HEK293 (cell line): ENCODE results near the gene PRR16.

Source experiments
- CTCF ChIA-PET: fragments of 350-600 bp; formaldehyde crosslinking; extraction: SDS; loops from one replicate; lab custom pipeline; 2021; ENCODE audit warnings: antibody characterized with exemption; lab: Yijun Ruan, JAX
- POLR2A ChIA-PET: fragments of 300-600 bp; formaldehyde crosslinking; extraction: SDS; loops from one replicate; lab custom pipeline; 2020; ENCODE audit warnings: antibody characterized with exemption, inconsistent platforms; lab: Yijun Ruan, JAX
- H3K27ac ChIP-seq: fragments of 200-500 bp; sonication (Bioruptor generic); 2 replicates; pipeline ENCODE4 v1.5.1; 2014; ENCODE audit warnings: low read depth, low read length, control low read depth, inconsistent platforms; ENCODE audit errors: extremely low read depth
- H3K36me3 ChIP-seq, 2 experiments: fragments of 200-500 bp in 1 of 2; sonication (Bioruptor generic) in 1 of 2; 1 replicate in 1 of 2; 2 replicates in 1 of 2; pipeline ENCODE4 v1.5.1; 2014 to 2017; ENCODE audit warnings: inconsistent platforms in 2 of 2, low read length in 2 of 2; ENCODE audit not compliant: control insufficient read depth in 2 of 2, insufficient read depth in 1 of 2
- H3K4me1 ChIP-seq: fragments of 200-500 bp; sonication (Bioruptor generic); 2 replicates; pipeline ENCODE4 v1.5.1; 2014; ENCODE audit warnings: mild to moderate bottlenecking, low read length, inconsistent platforms; ENCODE audit not compliant: control insufficient read depth, insufficient read depth
- H3K4me3 ChIP-seq: 2 replicates; pipeline ENCODE4 v1.5.1; 2011; ENCODE audit warnings: low read depth, mild to moderate bottlenecking, control low read depth, low read length, moderate library complexity
- H3K9me3 ChIP-seq: fragments of 200-500 bp; sonication (Bioruptor generic); 2 replicates; pipeline ENCODE4 v1.5.1; 2014; ENCODE audit warnings: low read depth, low read length, inconsistent platforms; ENCODE audit not compliant: control insufficient read depth, insufficient read depth
- TCF7L2 ChIP-seq: IDR thresholded peaks from 2 replicates; pipeline ENCODE4 v1.6.1; 2011; ENCODE audit warnings: low read depth, mild to moderate bottlenecking, inconsistent platforms, low read length, moderate library complexity, borderline replicate concordance
- ZBTB1 ChIP-seq: fragments of 450-650 bp; formaldehyde crosslinking; IDR thresholded peaks from 2 replicates; pipeline ENCODE4 v1.5.1; 2016; ENCODE audit warnings: missing biosample characterization, missing genetic modification characterization
- ZNF302 ChIP-seq: fragments of 450-650 bp; formaldehyde crosslinking; IDR thresholded peaks from 2 replicates; pipeline ENCODE4 v1.5.1; 2016; ENCODE audit warnings: missing biosample characterization, missing genetic modification characterization, low read depth
- ZNF341 ChIP-seq: fragments of 450-650 bp; formaldehyde crosslinking; IDR thresholded peaks from 2 replicates; pipeline ENCODE4; 2016; ENCODE audit warnings: low read depth, missing biosample characterization, missing genetic modification characterization
- ZNF544 ChIP-seq: fragments of 450-650 bp; formaldehyde crosslinking; IDR thresholded peaks from 2 replicates; pipeline ENCODE4 v1.5.0; 2017; ENCODE audit warnings: missing biosample characterization, missing genetic modification characterization
- ZNF549 ChIP-seq: fragments of 450-650 bp; IDR thresholded peaks from 2 replicates; pipeline ENCODE4 v1.5.1; 2018; ENCODE audit warnings: missing biosample characterization, missing genetic modification characterization, mild to moderate bottlenecking, inconsistent platforms, moderate library complexity
- ZNF600 ChIP-seq: fragments of 450-650 bp; formaldehyde crosslinking; IDR thresholded peaks from 2 replicates; pipeline ENCODE4 v1.5.1; 2016; ENCODE audit warnings: missing biosample characterization, missing genetic modification characterization
- ZNF626 ChIP-seq: fragments of 450-650 bp; sonication (Bioruptor Pico); formaldehyde crosslinking; IDR thresholded peaks from 2 replicates; pipeline ENCODE4 v1.5.1; 2018; ENCODE audit warnings: missing biosample characterization, missing genetic modification characterization, inconsistent platforms
- ZNF664 ChIP-seq: fragments of 450-650 bp; formaldehyde crosslinking; IDR thresholded peaks from 2 replicates; pipeline ENCODE4 v1.5.1; 2016; ENCODE audit warnings: missing biosample characterization, missing genetic modification characterization
- TF ChIP-seq, protein P1 (sequence below): fragments of 450-650 bp; formaldehyde crosslinking; conservative IDR thresholded peaks from 2 replicates; pipeline ENCODE4 v1.5.1; 2016; ENCODE audit warnings: low read depth, missing biosample characterization, missing genetic modification characterization
- TF ChIP-seq, protein P2 (sequence below): fragments of 450-650 bp; formaldehyde crosslinking; IDR thresholded peaks from 2 replicates; pipeline ENCODE4 v1.5.1; 2016; ENCODE audit warnings: missing biosample characterization, missing genetic modification characterization
- TF ChIP-seq, protein P3 (sequence below): fragments of 450-650 bp; formaldehyde crosslinking; IDR thresholded peaks from 2 replicates; pipeline ENCODE4 v1.5.1; 2016; ENCODE audit warnings: missing biosample characterization, missing genetic modification characterization
- TF ChIP-seq, protein P4 (sequence below): fragments of 450-650 bp; formaldehyde crosslinking; IDR thresholded peaks from 2 replicates; pipeline ENCODE4 v1.5.1; 2016; ENCODE audit warnings: missing biosample characterization, missing genetic modification characterization, low read depth
- TF ChIP-seq, protein P5 (sequence below): fragments of 450-650 bp; formaldehyde crosslinking; IDR thresholded peaks from 2 replicates; pipeline ENCODE4 v1.5.1; 2016; ENCODE audit warnings: missing biosample characterization, missing genetic modification characterization, borderline replicate concordance
- TF ChIP-seq, protein P6 (sequence below): fragments of 450-650 bp; formaldehyde crosslinking; IDR thresholded peaks from 2 replicates; pipeline ENCODE4 v1.5.1; 2016; ENCODE audit warnings: missing biosample characterization, missing genetic modification characterization
- TF ChIP-seq, protein P7 (sequence below): fragments of 450-650 bp; formaldehyde crosslinking; IDR thresholded peaks from 2 replicates; pipeline ENCODE4 v1.5.1; 2016; ENCODE audit warnings: missing biosample characterization, missing genetic modification characterization
- TF ChIP-seq, protein P8 (sequence below): fragments of 450-650 bp; formaldehyde crosslinking; IDR thresholded peaks from 2 replicates; pipeline ENCODE4 v1.5.1; 2017; ENCODE audit warnings: missing biosample characterization, missing genetic modification characterization

The PRR16 gene

DNA sequence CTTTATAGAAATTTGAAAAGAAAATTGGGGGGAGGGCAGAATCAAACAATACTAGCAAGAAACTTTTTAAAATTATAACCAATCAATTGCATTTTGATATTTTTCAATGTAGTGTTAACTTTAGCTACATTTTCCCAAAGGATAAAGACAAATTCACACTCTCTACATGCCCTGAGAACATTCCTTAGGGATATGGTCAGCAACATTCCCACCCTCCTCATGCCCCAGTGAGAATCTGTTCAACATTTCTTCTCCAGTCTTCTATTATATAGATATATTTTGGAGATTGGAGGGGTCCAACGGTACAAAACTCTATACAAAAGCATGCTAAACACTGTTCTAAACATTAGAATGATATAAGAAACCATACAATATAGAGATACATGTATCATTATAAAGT, 11.6 kb upstream of the PRR16 start:
- TF ChIP-seq, protein P1, sequence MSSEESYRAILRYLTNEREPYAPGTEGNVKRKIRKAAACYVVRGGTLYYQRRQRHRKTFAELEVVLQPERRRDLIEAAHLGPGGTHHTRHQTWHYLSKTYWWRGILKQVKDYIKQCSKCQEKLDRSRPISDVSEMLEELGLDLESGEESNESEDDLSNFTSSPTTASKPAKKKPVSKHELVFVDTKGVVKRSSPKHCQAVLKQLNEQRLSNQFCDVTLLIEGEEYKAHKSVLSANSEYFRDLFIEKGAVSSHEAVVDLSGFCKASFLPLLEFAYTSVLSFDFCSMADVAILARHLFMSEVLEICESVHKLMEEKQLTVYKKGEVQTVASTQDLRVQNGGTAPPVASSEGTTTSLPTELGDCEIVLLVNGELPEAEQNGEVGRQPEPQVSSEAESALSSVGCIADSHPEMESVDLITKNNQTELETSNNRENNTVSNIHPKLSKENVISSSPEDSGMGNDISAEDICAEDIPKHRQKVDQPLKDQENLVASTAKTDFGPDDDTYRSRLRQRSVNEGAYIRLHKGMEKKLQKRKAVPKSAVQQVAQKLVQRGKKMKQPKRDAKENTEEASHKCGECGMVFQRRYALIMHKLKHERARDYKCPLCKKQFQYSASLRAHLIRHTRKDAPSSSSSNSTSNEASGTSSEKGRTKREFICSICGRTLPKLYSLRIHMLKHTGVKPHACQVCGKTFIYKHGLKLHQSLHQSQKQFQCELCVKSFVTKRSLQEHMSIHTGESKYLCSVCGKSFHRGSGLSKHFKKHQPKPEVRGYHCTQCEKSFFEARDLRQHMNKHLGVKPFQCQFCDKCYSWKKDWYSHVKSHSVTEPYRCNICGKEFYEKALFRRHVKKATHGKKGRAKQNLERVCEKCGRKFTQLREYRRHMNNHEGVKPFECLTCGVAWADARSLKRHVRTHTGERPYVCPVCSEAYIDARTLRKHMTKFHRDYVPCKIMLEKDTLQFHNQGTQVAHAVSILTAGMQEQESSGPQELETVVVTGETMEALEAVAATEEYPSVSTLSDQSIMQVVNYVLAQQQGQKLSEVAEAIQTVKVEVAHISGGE (tag by site-specific recombination) = no peak
- TF ChIP-seq ZNF549 = no peak
- TF ChIP-seq, protein P2, sequence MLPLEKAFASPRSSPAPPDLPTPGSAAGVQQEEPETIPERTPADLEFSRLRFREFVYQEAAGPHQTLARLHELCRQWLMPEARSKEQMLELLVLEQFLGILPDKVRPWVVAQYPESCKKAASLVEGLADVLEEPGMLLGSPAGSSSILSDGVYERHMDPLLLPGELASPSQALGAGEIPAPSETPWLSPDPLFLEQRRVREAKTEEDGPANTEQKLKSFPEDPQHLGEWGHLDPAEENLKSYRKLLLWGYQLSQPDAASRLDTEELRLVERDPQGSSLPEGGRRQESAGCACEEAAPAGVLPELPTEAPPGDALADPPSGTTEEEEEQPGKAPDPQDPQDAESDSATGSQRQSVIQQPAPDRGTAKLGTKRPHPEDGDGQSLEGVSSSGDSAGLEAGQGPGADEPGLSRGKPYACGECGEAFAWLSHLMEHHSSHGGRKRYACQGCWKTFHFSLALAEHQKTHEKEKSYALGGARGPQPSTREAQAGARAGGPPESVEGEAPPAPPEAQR (tag by site-specific recombination) = no peak
- TF ChIP-seq, protein P3, sequence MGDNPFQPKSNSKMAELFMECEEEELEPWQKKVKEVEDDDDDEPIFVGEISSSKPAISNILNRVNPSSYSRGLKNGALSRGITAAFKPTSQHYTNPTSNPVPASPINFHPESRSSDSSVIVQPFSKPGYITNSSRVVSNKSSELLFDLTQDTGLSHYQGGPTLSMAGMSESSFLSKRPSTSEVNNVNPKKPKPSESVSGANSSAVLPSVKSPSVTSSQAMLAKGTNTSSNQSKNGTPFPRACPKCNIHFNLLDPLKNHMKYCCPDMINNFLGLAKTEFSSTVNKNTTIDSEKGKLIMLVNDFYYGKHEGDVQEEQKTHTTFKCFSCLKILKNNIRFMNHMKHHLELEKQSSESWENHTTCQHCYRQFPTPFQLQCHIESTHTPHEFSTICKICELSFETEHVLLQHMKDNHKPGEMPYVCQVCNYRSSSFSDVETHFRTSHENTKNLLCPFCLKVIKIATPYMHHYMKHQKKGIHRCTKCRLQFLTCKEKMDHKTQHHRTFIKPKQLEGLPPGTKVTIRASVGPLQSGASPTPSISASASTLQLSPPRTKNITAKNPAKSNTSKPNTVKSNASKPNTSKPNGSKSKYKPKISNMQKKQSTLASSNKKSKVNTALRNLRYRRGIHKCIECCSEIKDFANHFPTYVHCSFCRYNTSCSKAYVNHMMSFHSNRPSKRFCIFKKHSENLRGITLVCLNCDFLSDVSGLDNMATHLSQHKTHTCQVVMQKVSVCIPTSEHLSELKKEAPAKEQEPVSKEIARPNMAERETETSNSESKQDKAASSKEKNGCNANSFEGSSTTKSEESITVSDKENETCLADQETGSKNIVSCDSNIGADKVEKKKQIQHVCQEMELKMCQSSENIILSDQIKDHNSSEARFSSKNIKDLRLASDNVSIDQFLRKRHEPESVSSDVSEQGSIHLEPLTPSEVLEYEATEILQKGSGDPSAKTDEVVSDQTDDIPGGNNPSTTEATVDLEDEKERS (tag by site-specific recombination) = no peak
- TF ChIP-seq, protein P4, sequence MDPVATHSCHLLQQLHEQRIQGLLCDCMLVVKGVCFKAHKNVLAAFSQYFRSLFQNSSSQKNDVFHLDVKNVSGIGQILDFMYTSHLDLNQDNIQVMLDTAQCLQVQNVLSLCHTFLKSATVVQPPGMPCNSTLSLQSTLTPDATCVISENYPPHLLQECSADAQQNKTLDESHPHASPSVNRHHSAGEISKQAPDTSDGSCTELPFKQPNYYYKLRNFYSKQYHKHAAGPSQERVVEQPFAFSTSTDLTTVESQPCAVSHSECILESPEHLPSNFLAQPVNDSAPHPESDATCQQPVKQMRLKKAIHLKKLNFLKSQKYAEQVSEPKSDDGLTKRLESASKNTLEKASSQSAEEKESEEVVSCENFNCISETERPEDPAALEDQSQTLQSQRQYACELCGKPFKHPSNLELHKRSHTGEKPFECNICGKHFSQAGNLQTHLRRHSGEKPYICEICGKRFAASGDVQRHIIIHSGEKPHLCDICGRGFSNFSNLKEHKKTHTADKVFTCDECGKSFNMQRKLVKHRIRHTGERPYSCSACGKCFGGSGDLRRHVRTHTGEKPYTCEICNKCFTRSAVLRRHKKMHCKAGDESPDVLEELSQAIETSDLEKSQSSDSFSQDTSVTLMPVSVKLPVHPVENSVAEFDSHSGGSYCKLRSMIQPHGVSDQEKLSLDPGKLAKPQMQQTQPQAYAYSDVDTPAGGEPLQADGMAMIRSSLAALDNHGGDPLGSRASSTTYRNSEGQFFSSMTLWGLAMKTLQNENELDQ (tag by site-specific recombination) = no peak
- no peak for TF ChIP-seq ZNF664
- no peak for TF ChIP-seq ZNF626 (tag by site-specific recombination)
- TF ChIP-seq ZNF302 (tag by site-specific recombination) = no peak
- TF ChIP-seq ZNF544 = no peak
- TF ChIP-seq ZBTB1 = no peak
- no peak for TF ChIP-seq ZNF341 (tag by site-specific recombination)
- TF ChIP-seq, protein P5, sequence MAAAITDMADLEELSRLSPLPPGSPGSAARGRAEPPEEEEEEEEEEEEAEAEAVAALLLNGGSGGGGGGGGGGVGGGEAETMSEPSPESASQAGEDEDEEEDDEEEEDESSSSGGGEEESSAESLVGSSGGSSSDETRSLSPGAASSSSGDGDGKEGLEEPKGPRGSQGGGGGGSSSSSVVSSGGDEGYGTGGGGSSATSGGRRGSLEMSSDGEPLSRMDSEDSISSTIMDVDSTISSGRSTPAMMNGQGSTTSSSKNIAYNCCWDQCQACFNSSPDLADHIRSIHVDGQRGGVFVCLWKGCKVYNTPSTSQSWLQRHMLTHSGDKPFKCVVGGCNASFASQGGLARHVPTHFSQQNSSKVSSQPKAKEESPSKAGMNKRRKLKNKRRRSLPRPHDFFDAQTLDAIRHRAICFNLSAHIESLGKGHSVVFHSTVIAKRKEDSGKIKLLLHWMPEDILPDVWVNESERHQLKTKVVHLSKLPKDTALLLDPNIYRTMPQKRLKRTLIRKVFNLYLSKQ (tag by site-specific recombination) = no peak
- TF ChIP-seq, protein P6, sequence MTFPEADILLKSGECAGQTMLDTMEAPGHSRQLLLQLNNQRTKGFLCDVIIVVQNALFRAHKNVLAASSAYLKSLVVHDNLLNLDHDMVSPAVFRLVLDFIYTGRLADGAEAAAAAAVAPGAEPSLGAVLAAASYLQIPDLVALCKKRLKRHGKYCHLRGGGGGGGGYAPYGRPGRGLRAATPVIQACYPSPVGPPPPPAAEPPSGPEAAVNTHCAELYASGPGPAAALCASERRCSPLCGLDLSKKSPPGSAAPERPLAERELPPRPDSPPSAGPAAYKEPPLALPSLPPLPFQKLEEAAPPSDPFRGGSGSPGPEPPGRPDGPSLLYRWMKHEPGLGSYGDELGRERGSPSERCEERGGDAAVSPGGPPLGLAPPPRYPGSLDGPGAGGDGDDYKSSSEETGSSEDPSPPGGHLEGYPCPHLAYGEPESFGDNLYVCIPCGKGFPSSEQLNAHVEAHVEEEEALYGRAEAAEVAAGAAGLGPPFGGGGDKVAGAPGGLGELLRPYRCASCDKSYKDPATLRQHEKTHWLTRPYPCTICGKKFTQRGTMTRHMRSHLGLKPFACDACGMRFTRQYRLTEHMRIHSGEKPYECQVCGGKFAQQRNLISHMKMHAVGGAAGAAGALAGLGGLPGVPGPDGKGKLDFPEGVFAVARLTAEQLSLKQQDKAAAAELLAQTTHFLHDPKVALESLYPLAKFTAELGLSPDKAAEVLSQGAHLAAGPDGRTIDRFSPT (tag by site-specific recombination) = no peak
- TF ChIP-seq, protein P7, sequence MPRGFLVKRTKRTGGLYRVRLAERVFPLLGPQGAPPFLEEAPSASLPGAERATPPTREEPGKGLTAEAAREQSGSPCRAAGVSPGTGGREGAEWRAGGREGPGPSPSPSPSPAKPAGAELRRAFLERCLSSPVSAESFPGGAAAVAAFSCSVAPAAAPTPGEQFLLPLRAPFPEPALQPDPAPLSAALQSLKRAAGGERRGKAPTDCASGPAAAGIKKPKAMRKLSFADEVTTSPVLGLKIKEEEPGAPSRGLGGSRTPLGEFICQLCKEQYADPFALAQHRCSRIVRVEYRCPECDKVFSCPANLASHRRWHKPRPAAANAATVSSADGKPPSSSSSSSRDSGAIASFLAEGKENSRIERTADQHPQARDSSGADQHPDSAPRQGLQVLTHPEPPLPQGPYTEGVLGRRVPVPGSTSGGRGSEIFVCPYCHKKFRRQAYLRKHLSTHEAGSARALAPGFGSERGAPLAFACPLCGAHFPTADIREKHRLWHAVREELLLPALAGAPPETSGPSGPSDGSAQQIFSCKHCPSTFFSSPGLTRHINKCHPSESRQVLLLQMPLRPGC (tag by site-specific recombination) = no peak
- no peak for TF ChIP-seq TCF7L2
- no peak for TF ChIP-seq ZNF600 (tag by site-specific recombination)
- TF ChIP-seq, protein P8, sequence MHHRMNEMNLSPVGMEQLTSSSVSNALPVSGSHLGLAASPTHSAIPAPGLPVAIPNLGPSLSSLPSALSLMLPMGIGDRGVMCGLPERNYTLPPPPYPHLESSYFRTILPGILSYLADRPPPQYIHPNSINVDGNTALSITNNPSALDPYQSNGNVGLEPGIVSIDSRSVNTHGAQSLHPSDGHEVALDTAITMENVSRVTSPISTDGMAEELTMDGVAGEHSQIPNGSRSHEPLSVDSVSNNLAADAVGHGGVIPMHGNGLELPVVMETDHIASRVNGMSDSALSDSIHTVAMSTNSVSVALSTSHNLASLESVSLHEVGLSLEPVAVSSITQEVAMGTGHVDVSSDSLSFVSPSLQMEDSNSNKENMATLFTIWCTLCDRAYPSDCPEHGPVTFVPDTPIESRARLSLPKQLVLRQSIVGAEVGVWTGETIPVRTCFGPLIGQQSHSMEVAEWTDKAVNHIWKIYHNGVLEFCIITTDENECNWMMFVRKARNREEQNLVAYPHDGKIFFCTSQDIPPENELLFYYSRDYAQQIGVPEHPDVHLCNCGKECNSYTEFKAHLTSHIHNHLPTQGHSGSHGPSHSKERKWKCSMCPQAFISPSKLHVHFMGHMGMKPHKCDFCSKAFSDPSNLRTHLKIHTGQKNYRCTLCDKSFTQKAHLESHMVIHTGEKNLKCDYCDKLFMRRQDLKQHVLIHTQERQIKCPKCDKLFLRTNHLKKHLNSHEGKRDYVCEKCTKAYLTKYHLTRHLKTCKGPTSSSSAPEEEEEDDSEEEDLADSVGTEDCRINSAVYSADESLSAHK (tag by site-specific recombination) = no peak
- TF ChIP-seq, all 188 proteins: peak for 0
- CTCF ChIA-PET = interaction anchor here (0.7 kb wide), 1 partner anchor 13 kb away, joined by 3 read pairs; no protein-coding TSS in a partner anchor
- POLR2A ChIA-PET = no interaction called here
- no peaks in the 10 kb centered on the region for H3K4me1 ChIP-seq
- no peak overlapping the region for H3K27ac ChIP-seq
- no peaks in the 10 kb centered on the region for H3K36me3 ChIP-seq
- no peaks in the 10 kb centered on the region for H3K9me3 ChIP-seq
- H3K4me3 ChIP-seq = no peak overlapping the region
